ENCODE data around the gene CNTN4.

CNTN4 gene

DNA sequence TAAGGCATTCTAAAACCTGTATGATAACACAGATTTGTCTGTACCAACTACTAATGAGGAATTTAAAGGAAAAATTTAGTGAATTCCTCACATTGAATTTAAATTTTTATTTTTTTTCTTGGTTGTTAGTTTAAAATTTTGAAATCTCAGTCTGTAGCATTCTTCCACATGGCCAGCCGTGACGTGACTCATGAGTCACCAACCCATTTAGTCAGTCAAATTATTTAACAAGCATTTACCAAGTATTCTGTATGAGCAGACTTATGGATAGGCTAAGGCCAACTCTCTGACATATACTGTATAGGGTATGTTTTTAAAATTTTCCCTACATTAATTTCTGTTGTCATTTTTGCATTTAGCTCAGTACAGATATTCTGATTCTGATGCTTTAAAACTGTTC, 112.9 kb downstream of the CNTN4 start:
- peak; percentile 1 for DNase-seq (ENCODE audit: low read depth)
- TF ChIP-seq, protein P1, sequence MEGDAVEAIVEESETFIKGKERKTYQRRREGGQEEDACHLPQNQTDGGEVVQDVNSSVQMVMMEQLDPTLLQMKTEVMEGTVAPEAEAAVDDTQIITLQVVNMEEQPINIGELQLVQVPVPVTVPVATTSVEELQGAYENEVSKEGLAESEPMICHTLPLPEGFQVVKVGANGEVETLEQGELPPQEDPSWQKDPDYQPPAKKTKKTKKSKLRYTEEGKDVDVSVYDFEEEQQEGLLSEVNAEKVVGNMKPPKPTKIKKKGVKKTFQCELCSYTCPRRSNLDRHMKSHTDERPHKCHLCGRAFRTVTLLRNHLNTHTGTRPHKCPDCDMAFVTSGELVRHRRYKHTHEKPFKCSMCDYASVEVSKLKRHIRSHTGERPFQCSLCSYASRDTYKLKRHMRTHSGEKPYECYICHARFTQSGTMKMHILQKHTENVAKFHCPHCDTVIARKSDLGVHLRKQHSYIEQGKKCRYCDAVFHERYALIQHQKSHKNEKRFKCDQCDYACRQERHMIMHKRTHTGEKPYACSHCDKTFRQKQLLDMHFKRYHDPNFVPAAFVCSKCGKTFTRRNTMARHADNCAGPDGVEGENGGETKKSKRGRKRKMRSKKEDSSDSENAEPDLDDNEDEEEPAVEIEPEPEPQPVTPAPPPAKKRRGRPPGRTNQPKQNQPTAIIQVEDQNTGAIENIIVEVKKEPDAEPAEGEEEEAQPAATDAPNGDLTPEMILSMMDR (IDR thresholded peaks at IDR 0.05; ENCODE audit: insufficient read depth, low read depth, low read length, missing control alignments) = no peak
- H3K4me3 ChIP-seq (ENCODE audit: low read length) = no peak overlapping the region

DNA sequence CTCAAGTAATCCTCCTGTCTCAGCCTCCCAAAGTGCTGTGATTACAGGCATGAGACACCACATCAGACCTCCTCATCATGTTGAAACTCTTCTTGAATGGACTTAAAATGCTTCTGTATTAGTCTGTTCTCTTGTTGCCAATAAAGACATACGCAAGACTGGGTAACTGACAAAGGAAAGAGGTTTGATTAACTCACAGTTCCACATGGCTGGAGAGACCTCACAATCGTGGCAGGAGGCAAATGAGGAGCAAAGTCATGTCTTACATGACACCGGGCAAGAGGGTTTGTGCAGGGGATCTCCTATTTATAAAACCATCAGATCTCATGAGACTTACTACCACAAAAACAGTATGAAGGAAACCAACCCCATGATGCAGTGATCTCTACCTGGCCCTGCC, 113.5 kb downstream of the CNTN4 start:
- H3K4me3 ChIP-seq (ENCODE audit: low read length) = no peak overlapping the region
- TF ChIP-seq, protein P1 (IDR thresholded peaks at IDR 0.05; ENCODE audit: insufficient read depth, low read depth, low read length, missing control alignments) = no peak
- no peak for DNase-seq (ENCODE audit: low read depth)

DNA sequence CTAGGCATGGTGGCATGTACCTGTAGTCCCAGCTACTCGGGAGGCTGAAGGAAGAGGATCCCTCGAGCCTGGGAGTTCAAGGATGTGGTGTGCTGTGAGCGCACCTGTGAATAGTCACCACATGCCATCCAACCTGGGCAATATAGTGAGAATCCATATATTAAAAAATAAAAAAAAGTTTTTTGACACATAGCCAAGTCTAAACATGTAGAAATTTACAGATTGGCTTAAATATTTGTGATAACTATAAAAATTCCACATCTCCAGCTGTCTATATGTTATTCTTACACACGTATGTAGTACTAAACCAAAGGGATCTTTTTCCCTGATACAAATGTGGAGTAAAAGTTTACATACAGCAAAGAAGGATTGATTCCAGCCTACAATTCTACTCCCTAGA, 119.7 kb downstream of the CNTN4 start:
- TF ChIP-seq, protein P1 (IDR thresholded peaks at IDR 0.05; ENCODE audit: insufficient read depth, low read depth, low read length, missing control alignments) = no peak
- DNase-seq (ENCODE audit: low read depth) = no peak
- H3K4me3 ChIP-seq (ENCODE audit: low read length) = no peak overlapping the region

DNA sequence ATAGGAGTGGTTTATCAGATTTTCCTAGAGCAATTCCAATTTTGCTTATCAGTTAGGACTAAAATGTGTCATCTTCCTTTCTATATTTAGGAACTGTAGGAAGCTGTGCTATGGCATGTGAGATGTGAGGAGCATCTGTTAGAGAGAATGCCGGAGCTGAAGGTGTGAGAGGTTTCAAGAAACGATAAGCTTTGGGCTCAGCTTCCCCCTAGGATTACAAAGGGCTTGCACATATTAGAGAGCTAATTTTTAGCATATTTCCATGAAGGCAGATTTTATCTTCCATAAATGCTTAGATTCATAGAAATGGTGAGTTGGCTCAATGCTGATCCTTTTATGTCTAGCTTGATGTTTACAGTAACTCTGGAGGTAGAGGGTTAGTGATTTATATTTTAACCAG, 120.2 kb downstream of the CNTN4 start:
- DNase-seq (ENCODE audit: low read depth) = no peak
- TF ChIP-seq, protein P1 (IDR thresholded peaks at IDR 0.05; ENCODE audit: insufficient read depth, low read depth, low read length, missing control alignments) = no peak
- H3K4me3 ChIP-seq (ENCODE audit: low read length) = no peak overlapping the region

DNA sequence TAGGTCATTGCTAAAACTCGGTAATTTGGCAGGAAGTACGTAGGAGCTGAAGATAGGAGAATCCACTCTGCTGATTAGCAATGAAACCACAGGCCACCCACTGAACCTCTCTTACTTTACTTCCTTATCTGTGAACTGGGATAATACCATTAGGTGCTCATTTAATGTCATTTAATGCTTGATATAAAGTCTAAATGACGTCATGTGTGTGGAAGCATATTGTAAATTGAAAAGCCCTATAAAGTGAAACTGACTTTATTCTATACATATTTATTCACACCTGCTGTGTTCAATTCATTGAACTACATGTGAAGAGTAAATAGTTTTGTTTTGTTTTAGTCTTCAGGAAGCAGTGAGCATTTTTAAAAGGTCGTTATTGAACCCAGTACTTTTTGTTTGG, 137.5 kb downstream of the CNTN4 start:
- TF ChIP-seq, protein P1 (IDR thresholded peaks at IDR 0.05; ENCODE audit: insufficient read depth, low read depth, low read length, missing control alignments) = no peak
- DNase-seq (ENCODE audit: low read depth) = no peak
- H3K4me3 ChIP-seq (ENCODE audit: low read length) = no peak overlapping the region

DNA sequence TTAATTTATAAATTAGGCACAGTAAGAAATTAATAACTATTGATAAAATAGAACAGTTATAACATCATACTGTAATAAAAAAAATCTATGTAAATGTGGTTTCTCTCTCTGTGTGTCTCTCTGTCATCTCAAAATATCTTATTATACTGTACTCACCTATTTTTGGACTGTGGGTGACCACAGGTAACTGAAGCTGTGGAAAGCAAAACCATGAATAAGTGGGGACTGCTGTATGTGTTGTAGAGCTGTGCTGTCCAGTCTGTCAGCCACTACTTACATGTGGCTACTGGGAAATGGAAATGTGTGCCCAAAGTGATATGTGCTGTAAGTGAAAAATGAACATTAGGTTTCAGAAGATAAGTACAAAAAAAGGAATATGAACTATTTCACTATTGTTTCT, 145.5 kb downstream of the CNTN4 start:
- H3K4me3 ChIP-seq (ENCODE audit: low read length) = no peak overlapping the region
- TF ChIP-seq, protein P1 (IDR thresholded peaks at IDR 0.05; ENCODE audit: insufficient read depth, low read depth, low read length, missing control alignments) = no peak
- DNase-seq (ENCODE audit: low read depth) = no peak

DNA sequence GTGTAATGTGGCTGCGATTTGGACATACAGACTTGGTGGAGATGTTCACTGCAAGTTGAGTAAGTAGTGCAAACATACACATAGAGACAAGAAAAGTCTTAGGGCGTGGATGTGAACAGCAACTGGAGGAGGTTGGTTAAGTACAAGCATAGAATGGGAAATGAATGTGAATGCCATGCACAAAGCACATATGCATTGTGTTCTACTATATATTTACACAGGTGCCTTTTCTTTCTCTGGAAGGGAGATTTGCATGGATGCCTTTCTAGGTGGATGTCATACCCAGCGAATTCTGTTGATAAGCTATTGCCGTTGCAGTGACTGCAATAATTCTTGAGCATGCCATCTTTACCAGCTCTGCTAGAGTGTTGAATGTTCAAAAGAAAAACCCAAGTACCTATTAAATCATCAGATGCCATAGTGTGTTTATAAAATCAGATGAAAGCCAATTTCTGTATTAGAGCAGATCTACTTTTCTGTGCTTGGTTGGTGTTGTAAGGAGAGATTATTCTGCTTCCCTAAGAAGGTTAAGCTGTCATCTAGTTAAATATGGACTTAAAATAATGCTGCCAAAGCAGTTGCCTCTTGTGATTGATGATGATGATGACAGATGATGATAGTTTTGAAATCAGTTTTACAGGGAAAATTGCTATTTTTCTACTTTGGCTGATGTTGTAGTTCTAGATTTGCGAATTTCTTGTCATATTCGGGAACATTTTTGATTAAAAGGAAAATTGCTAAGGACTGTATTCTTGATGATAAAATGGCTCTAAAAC, 148.4 kb downstream of the CNTN4 start:
- TF ChIP-seq, protein P1 (IDR thresholded peaks at IDR 0.05; ENCODE audit: insufficient read depth, low read depth, low read length, missing control alignments) = no peak
- no peak overlapping the region for H3K4me3 ChIP-seq (ENCODE audit: low read length)
- DNase-seq (ENCODE audit: low read depth) = no peak

Data from epithelial cell of esophagus (primary cell).